GM12801 (cell line): ENCODE data around the gene DOC2B.

Source experiments
- CTCF ChIP-seq: IDR thresholded peaks from one replicate; pipeline ENCODE4 v1.5.1; 2011; ENCODE audit warnings: control low read depth; ENCODE audit not compliant: insufficient read length; ENCODE audit errors: extremely low read depth

Gene DOC2B

GRCh38 chr17:164303-165235 lies 16.9 kb downstream of the DOC2B start:
- TF ChIP-seq CTCF, result no peak

- no peak for TF ChIP-seq CTCF
Observed at GRCh38 chr17:163514-164098, 17.8 kb downstream of the DOC2B start.

GRCh38 chr17:162689-163088 lies 18.8 kb downstream of the DOC2B start:
- no peak for TF ChIP-seq CTCF

GRCh38 chr17:161481-161880 lies 20.0 kb downstream of the DOC2B start:
- no peak for TF ChIP-seq CTCF

GRCh38 chr17:160336-160735 lies 21.1 kb downstream of the DOC2B start:
- TF ChIP-seq CTCF, result no peak

- no peak for TF ChIP-seq CTCF
Observed at GRCh38 chr17:159609-160008, 21.8 kb downstream of the DOC2B start.

- no peak for TF ChIP-seq CTCF
Observed at GRCh38 chr17:158379-158778, 23.1 kb downstream of the DOC2B start.
